OCI-LY1 (cell line): ENCODE results near the gene USP7.

ENCODE experiments used
- H2AFZ ChIP-seq: fragments of 200-600 bp; sonication (generic), shearing (Covaris generic); 2 replicates; pipeline ENCODE4 v1.6.0; 2014; ENCODE audit warnings: antibody characterized with exemption, mild to moderate bottlenecking, low read length
- H3F3A ChIP-seq: fragments of 200-600 bp; sonication (generic), shearing (Covaris generic); 2 replicates; pipeline ENCODE4 v1.6.0; 2014; ENCODE audit warnings: mild to moderate bottlenecking, antibody characterized with exemption, low read length, moderate library complexity; ENCODE audit not compliant: insufficient read depth
- H3K27ac ChIP-seq: fragments of 200-600 bp; sonication (generic); 2 replicates; pipeline ENCODE4 v1.5.1; 2014; ENCODE audit warnings: low read length, mixed run types, mild to moderate bottlenecking, low read depth; ENCODE audit not compliant: poor library complexity, severe bottlenecking
- H3K27me3 ChIP-seq: fragments of 200-600 bp; sonication (generic); 2 replicates; pipeline ENCODE4 v1.6.0; 2014; ENCODE audit warnings: antibody characterized with exemption, mild to moderate bottlenecking, low read length, moderate library complexity; ENCODE audit not compliant: insufficient read depth
- H3K36me3 ChIP-seq: fragments of 200-600 bp; sonication (generic); 2 replicates; pipeline ENCODE4 v1.6.1; 2014; ENCODE audit warnings: mild to moderate bottlenecking, antibody characterized with exemption, low read length, moderate library complexity, mixed read lengths; ENCODE audit not compliant: insufficient read depth
- H3K4me1 ChIP-seq: fragments of 200-600 bp; sonication (generic); 2 replicates; pipeline ENCODE4 v1.5.1; 2014; ENCODE audit warnings: mild to moderate bottlenecking, low read length, moderate library complexity; ENCODE audit not compliant: insufficient read depth, severe bottlenecking
- H3K4me2 ChIP-seq: fragments of 200-600 bp; sonication (generic), shearing (Covaris generic); 2 replicates; pipeline ENCODE4 v1.6.1; 2014; ENCODE audit warnings: low read length
- H3K4me3 ChIP-seq: fragments of 200-600 bp; sonication (generic); 2 replicates; pipeline ENCODE4 v1.5.1; 2014; ENCODE audit warnings: low read length, low read depth, mild to moderate bottlenecking, mixed read lengths; ENCODE audit not compliant: poor library complexity, severe bottlenecking
- H3K79me2 ChIP-seq: fragments of 200-600 bp; shearing (Covaris generic); 2 replicates; pipeline ENCODE4 v1.6.1; 2016; ENCODE audit warnings: mixed run types, low read length, mixed read lengths; ENCODE audit not compliant: insufficient read depth
- H3K9ac ChIP-seq: fragments of 200-600 bp; sonication (generic), shearing (Covaris generic); 2 replicates; pipeline ENCODE4 v1.6.1; 2014; ENCODE audit warnings: mild to moderate bottlenecking, low read length, mixed read lengths
- H3K9me2 ChIP-seq: fragments of 200-600 bp; sonication (generic), shearing (Covaris generic); 2 replicates; pipeline ENCODE4 v1.6.1; 2014; ENCODE audit warnings: low read depth, mild to moderate bottlenecking, low read length, mixed read lengths
- H3K9me3 ChIP-seq: fragments of 200-600 bp; shearing (Covaris generic); 2 replicates; pipeline ENCODE4 v1.6.1; 2014; ENCODE audit warnings: low read length, mixed read lengths
- H4K20me1 ChIP-seq: fragments of 200-600 bp; sonication (generic), shearing (Covaris generic); 2 replicates; pipeline ENCODE4 v1.6.0; 2016; ENCODE audit warnings: mild to moderate bottlenecking, low read length; ENCODE audit not compliant: insufficient read depth
- EZH2 ChIP-seq: fragments of 200-600 bp; sonication (generic), shearing (Covaris generic); IDR thresholded peaks from 2 replicates; pipeline ENCODE4 v1.8.0; 2017; ENCODE audit warnings: borderline replicate concordance, mixed run types, mild to moderate bottlenecking, antibody characterized with exemption, low read length, moderate library complexity, mixed read lengths
- TF ChIP-seq, protein P1 (sequence below): fragments of 200-600 bp; sonication (generic), shearing (Covaris generic); IDR thresholded peaks from 2 replicates; pipeline ENCODE4 v1.5.1; 2017; ENCODE audit warnings: mild to moderate bottlenecking, antibody characterized with exemption, low read length, moderate library complexity, mixed read lengths

The USP7 gene

DNA sequence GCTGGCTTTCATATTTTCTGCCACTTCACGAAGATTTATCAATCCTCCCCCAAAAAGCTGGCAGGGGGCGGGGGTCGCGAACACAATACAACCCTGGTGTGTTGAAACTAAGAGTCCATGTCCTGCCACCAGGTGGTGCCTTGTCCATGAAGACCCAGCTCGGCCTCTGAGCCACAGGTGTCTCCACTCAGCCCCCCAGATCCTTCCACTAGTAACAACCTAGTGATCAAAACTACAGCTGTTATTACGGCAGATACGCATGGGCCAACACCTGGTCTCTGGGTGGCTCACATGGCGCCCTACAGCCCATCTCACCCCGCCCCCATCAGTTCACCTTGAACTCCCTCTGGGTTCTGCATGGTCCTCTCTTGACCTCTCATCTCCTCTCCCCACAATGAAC, 27.7 kb downstream of the USP7 start:
- Histone ChIP-seq H3K27me3 (no peaks in the 10 kb centered on the region), H2AFZ (no peak overlapping the region), H3K9me3 (no peaks in the 10 kb centered on the region), H4K20me1 (peaks cover 6% of the 10 kb centered on the region; the same call in 1 of the 2 replicates), H3K36me3 (peaks cover 8% of the 10 kb centered on the region), H3K9me2 (no peaks in the 10 kb centered on the region), H3K9ac (no peak overlapping the region), H3K27ac (peak overlapping the region; percentile 77), H3K4me1 (peaks cover 72% of the 10 kb centered on the region), H3K4me3 (no peak overlapping the region), H3K79me2 (peaks cover 100% of the 10 kb centered on the region), H3F3A (no peaks in the 10 kb centered on the region), H3K4me2 (peak overlapping the region; percentile 45)
- no peak for TF ChIP-seq EZH2
- TF ChIP-seq, protein P1, sequence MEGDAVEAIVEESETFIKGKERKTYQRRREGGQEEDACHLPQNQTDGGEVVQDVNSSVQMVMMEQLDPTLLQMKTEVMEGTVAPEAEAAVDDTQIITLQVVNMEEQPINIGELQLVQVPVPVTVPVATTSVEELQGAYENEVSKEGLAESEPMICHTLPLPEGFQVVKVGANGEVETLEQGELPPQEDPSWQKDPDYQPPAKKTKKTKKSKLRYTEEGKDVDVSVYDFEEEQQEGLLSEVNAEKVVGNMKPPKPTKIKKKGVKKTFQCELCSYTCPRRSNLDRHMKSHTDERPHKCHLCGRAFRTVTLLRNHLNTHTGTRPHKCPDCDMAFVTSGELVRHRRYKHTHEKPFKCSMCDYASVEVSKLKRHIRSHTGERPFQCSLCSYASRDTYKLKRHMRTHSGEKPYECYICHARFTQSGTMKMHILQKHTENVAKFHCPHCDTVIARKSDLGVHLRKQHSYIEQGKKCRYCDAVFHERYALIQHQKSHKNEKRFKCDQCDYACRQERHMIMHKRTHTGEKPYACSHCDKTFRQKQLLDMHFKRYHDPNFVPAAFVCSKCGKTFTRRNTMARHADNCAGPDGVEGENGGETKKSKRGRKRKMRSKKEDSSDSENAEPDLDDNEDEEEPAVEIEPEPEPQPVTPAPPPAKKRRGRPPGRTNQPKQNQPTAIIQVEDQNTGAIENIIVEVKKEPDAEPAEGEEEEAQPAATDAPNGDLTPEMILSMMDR, result peak; percentile 58

DNA sequence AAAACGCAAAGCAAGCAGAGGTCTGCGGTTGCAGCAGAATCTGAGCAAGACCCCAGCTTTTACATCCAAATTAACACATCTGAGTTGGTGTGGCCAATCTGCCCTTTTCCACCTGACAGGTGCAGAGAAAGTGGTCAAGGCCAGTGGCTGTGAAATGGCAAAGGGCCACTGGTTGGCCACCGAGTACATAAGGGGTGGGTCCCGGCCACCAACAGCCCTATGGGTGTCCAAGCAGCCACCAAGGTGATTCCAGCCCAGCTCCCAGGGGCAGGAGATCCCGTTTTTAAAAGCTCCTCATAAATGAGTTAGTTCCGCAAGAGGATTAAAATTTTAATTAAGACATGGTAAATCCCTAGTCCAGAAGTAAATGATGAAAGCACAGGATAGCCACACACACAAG, 29.1 kb downstream of the USP7 start:
- peaks cover 58% of the 10 kb centered on the region for H3K4me1 ChIP-seq

DNA sequence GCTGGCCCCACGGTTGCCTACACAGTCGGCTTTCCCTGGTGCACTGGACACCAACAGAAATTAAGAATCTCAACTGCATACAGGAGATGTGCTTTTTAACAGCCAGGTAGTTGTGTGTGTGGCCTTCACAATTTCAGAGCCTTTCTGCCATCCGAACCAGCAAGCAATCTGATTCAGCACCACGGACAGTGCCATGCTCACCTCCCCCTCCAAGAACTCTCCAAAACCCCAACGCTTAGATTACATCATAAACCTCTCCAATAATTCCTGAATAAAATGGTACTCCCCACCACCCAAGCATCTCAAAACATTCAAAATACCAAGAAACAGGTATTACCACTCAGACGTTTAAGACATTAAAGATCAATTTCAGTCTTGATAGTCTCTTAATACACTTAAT, 31.8 kb downstream of the USP7 start:
- Histone ChIP-seq H3K9ac (no peak overlapping the region), H3K4me1 (peaks cover 31% of the 10 kb centered on the region), H3K9me3 (no peaks in the 10 kb centered on the region), H3F3A (no peaks in the 10 kb centered on the region), H2AFZ (no peak overlapping the region), H3K27me3 (no peaks in the 10 kb centered on the region), H3K27ac (no peak overlapping the region), H3K4me2 (no peak overlapping the region), H4K20me1 (peaks cover 10% of the 10 kb centered on the region), H3K79me2 (peaks cover 100% of the 10 kb centered on the region), H3K36me3 (peaks cover 42% of the 10 kb centered on the region), H3K4me3 (no peak overlapping the region), H3K9me2 (no peaks in the 10 kb centered on the region)
- TF ChIP-seq, protein P1, result no peak
- no peak for TF ChIP-seq EZH2

More for the DNA sequence above, 29.1 kb downstream of the USP7 start:
- H3K9ac ChIP-seq, result no peak overlapping the region
- no peak overlapping the region for H3K27ac ChIP-seq
- peaks cover 10% of the 10 kb centered on the region for H4K20me1 ChIP-seq
- H3K27me3 ChIP-seq, result no peaks in the 10 kb centered on the region
- no peak overlapping the region for H3K4me3 ChIP-seq
- H3K79me2 ChIP-seq, result peaks cover 100% of the 10 kb centered on the region
- H2AFZ ChIP-seq, result no peak overlapping the region
- H3K4me2 ChIP-seq, result no peak overlapping the region; the same call in 1 of the 2 replicates
- H3K36me3 ChIP-seq, result peaks cover 14% of the 10 kb centered on the region
- no peaks in the 10 kb centered on the region for H3F3A ChIP-seq
- H3K9me3 ChIP-seq, result no peaks in the 10 kb centered on the region
- no peak for TF ChIP-seq EZH2
- TF ChIP-seq, protein P1, result no peak
- H3K9me2 ChIP-seq, result no peaks in the 10 kb centered on the region
